HG03064 (cell line): ENCODE results near the gene QKI.
"Not testable (repeated sequence)": the region's sequence is repeated elsewhere in the genome, so short reads cannot be mapped to it uniquely, and the experiment has no call there.

ENCODE experiments used
- ATAC-seq: cut with Tn5 transposase; IDR thresholded peaks from one replicate; pipeline ENCODE4 v1.9.1; 2021; ENCODE audit warnings: low read depth; ENCODE audit not compliant: unreplicated experiment

QKI gene

GRCh38 chr6:163570579-163571231 lies 156.2 kb downstream of the QKI start:
- no peak for ATAC-seq

- ATAC-seq: no peak
These were observed 157.2 kb downstream of the QKI start for GRCh38 chr6:163571730-163572129.

GRCh38 chr6:163572612-163573011 lies 158.1 kb downstream of the QKI start:
- ATAC-seq: no peak

GRCh38 chr6:163573503-163574179 lies 159.1 kb downstream of the QKI start:
- ATAC-seq: no peak

- no peak for ATAC-seq
These were observed 161.6 kb downstream of the QKI start for GRCh38 chr6:163576114-163576513.

- no peak for ATAC-seq
These were observed 162.9 kb downstream of the QKI start for GRCh38 chr6:163577404-163577803.

- ATAC-seq: no peak
These were observed 164.8 kb downstream of the QKI start for GRCh38 chr6:163579111-163579879.

GRCh38 chr6:163579880-163580295 lies 165.4 kb downstream of the QKI start:
- no peak for ATAC-seq

- ATAC-seq: no peak
These were observed 166.0 kb downstream of the QKI start for GRCh38 chr6:163580311-163581030.

GRCh38 chr6:163583558-163583957 lies 169.0 kb downstream of the QKI start:
- no peak for ATAC-seq

- no peak for ATAC-seq
These were observed 171.5 kb downstream of the QKI start for GRCh38 chr6:163585932-163586437.

GRCh38 chr6:163586888-163587287 lies 172.4 kb downstream of the QKI start:
- ATAC-seq: no peak

GRCh38 chr6:163588220-163588919 lies 173.9 kb downstream of the QKI start:
- ATAC-seq: no peak

- no peak for ATAC-seq
These were observed 174.9 kb downstream of the QKI start for GRCh38 chr6:163589387-163589786.

- not testable (repeated sequence) for ATAC-seq
These were observed 175.6 kb downstream of the QKI start for GRCh38 chr6:163590132-163590531.

- ATAC-seq: no peak
These were observed 178.4 kb downstream of the QKI start for GRCh38 chr6:163592872-163593271.

- ATAC-seq: no peak
These were observed 181.7 kb downstream of the QKI start for GRCh38 chr6:163596174-163596573.

- ATAC-seq: no peak
These were observed 184.6 kb downstream of the QKI start for GRCh38 chr6:163599136-163599535.

GRCh38 chr6:163599684-163600083 lies 185.2 kb downstream of the QKI start:
- no peak for ATAC-seq

GRCh38 chr6:163600331-163600730 lies 185.8 kb downstream of the QKI start:
- no peak for ATAC-seq
